ENCODE data around the gene PLEKHA7.
A peak's percentile ranks its signal among the peaks of the same experiment; 100 is the strongest.

The PLEKHA7 gene

DNA sequence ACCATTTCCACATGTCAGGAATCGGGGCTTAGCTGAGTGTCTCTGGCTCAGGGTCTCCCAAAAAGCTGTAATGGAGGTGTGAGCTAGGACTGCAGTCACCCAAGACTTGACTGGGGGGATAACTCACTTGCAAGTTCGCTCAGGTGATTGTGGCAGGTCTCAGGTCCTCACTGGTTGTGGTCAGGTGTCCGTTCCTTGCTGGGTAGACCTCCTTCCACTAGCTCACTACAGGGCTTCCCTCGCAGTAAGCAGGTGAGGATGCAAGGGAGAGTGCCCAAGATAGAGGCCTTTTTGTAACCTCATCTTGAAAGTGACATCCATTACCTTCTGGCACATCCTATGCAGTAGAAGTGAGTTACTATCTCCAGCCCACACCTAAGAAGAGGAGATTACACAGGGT lies 246.3 kb downstream of the PLEKHA7 start:
- no peak for DNase-seq

DNA sequence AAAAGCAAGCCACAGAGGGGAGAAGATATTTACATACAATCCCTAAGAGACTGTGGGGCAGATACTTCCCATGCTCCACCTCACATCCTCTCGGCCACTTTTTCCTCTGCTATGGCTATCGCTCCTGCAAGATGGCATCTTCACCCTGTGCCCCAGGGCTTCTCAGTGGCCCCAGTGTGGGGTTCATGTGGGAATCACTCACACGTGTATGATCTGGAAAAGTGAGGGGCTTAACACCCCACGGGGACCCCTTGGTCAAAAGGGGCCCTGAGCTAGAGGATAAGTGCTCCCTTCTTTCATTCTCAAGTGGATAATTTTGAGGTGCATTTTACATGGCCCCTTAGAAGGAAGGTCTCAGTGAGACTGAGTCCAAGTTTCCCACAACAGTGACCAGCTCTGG lies 247.1 kb downstream of the PLEKHA7 start:
- DNase-seq = no peak

DNA sequence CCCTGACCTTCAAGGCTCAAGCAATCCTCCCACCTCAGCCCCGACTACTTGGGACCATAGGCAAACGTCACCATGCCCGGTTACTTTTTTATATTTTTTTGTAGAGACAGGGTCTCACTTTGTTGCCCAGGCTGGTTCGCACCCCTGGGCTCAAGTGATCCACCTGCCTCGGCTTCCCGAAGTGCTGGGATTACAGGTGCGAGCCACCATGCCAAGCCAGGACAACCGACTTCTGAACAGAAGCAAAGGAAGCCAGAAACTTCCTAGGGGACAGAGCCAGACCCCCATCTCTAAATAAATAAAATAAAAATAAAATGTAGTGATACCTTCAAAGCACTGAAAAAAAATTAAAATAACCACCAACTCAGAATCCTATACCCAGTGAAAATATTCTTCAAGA lies 249.3 kb downstream of the PLEKHA7 start:
- DNase-seq = no peak

DNA sequence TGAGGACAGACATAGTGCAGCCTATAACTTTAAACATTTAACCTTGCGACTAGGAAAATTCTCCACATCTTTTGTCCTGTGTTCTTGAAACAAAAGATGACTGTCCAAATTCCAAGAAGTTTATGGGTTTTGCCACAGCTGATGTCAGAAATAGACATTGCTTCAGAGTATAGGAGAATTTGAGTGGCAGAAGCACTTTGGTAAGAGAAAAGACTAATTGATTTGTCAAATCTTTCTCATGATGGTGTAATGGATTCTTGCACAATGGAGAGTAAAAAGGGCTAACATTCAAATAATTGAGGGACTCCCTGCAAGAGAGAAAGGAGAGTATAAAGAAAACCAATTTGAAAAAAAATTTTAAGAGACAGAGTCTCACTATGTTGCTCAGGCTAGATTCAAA lies 250.5 kb downstream of the PLEKHA7 start:
- no peak for DNase-seq

DNA sequence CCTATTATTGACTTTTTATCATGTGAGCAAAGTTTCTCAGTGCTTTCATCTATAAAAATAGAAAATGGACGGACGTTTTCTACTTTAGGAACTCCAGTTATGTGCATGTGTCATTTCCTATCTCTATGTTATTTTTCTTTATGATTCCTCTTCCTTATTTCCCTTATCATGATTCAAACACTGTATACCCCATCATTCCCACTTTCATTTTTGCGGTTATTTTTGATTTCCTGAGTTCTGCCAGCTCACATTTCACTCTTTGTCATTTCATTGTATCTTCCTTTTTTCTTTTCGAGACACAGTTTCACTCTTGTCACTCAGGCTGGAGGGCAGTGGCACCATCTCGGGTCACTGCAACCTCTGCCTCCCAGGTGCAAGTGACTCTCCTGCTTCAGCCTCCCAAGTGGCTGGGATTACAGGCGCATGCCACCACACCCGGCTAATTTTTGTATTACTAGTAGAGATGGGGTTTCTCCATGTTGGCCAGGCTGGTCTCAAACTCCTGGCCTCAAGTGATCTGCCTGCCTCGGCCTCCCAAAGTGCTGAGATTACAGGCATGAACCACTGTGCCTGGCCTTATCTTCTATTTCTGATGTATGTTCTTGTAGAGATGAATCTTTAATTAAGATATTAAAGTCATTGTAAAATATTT lies 254.2 kb downstream of the PLEKHA7 start:
- DNase-seq = no peak

DNA sequence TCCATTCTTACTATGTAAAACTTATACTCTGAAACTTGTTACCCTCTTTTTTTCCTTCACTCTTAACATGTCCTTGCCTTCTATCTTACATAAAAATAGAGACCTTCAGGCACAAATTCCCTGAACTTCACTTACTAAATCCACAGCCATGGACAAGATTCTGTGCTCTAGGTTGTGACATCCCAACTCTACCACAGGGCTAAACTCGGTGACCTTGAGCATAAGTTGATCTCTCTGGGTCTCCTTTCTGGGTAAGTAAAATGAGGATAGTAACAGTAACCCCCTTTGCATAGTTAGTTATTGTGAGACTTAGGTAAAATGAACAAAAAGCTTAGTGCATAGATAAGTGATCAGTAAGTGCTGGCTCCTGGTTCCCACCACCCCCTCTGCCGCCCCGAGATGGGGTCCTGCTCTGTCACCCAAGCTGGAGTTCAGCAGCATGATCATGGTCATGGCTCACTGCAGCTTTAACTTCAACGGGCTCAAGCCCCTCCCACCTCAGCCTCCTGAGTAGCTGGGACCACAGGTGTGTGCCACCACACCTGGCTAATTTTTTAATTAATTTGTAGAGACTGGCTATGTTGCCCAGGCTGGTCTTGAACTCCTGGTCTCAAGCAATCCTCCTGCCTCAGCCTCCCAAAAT lies 255.7 kb downstream of the PLEKHA7 start:
- no peak for DNase-seq

DNA sequence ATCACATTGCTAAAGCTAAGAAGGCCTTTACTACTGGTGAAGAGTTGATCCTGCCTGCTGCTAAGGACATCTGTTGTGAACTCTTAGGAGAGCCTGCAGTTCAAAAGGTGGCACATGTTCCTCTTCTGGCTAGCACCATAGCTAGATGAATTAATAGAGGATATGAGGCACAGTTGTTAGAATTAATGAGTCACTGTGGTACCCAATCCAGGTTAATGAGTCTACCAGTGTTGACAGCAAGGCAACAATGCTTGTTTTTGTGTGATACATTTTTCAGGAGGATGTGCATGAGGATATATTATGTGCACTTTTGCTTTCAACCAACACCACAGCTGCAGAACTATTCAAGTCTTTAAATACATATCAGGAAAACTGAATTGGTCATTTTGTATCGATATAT lies 263.8 kb downstream of the PLEKHA7 start:
- DNase-seq = no peak

DNA sequence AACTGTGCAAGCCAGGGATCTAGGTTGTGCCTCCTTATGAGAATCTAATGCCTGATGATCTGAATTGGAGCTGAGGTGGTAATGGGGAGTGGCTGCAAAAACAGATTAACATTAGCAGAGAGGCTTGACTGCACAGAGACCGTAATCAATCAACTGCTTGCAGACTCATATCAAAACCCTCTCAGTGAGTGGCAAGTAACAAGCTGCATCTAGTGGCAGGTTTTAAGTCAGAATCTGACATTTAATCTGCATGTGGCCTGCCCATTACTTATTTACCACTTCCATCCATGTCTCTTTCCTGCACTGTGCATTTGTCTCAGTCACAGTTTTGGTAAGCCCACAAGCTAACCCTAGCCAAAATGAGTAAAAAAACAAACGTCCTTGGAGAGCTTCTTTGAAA lies 264.5 kb downstream of the PLEKHA7 start:
- no peak for DNase-seq

DNA sequence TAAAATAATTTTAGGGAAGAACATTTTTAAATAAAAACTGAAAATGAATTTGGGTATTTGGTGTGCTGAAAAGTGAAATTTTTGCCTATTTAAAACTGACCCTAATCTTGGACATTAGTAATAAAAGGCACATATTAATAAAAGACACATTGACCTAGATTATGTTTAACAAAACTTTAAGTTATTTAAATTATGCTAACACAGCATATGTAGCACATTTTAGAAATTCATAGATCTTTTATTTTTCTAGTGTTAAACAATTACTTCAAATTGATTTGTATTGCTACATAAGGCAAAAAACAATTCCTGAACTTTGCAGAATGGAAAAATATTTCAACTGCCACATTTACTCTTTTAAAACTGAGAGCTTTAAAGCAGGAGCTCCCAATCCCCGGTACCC lies 265.1 kb downstream of the PLEKHA7 start:
- DNase-seq = no peak

DNA sequence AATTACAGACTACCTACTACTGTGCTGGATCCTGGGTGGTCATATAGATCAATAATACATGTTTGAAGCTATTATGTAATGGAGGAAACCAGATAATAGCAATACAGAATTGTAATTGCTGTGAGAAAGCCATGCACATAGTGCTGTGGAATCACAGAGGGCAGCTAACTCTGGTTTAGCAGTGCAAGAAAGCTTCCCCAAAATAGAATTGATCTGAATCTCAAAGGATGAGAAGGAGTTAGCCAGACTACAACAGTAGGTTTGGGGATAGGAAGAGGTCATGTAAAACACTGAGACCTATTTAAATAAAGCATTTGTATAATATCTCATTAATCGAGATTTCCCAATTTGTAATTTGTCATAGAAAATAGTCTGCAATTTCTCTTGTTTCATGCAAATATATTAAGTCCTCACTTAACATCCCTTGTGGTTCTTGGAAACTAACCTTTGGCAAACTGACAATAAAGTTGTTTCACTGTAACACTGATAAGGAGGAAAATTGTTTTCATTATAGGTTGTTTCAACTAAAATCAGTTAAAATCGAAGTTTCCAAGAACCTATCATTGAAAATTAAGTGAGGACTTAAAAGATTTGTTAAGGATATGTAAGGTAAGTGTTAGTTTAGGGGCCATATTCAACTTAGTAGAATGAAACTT lies 268.1 kb downstream of the PLEKHA7 start:
- DNase-seq = no peak

DNA sequence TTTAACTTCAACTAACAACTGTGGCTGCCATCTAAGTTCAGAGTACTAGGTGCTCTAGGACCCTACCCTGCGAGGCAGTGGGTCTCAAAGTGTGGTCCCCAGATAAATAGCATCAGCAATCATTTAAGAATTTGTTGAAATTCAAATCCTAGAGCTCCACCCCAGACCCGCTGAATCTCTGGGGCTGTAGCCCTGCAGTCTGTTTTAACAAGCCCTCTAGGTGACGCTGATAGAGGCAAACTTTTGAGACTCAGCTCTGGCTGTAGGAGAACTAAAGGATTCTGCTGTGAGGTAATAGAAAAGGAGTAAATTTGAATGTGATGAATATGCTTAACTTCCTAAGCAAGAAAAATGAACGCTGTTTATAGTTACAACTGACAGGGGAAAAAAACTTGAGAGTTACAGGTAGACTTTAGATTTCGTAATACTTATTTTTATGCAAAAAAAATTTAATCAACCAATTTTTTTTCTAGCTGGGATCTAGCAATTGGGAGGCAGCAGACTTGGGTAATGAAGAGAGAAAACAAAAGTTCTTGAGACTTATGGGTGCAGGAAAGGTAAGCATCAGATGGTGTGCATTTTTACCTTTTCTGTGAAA lies 270.0 kb downstream of the PLEKHA7 start:
- DNase-seq = no peak

DNA sequence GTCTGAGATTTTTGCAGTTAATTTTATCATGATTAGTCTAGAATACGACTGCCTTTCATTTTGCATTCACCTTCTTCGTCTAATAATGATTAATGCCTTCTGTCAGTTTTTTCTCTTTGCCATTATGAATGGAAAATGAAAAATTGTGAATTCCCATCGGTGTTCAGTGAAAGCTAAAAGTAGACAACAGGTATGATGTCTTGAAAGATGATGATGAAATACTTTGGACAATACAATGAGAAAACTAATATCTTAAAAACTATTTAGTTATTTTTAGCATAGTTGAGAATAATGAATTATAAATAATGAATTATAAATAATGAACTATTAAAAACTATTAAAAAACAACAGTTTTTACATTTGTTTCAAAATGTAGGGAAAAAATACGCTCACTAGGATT lies 270.7 kb downstream of the PLEKHA7 start:
- no peak for DNase-seq

DNA sequence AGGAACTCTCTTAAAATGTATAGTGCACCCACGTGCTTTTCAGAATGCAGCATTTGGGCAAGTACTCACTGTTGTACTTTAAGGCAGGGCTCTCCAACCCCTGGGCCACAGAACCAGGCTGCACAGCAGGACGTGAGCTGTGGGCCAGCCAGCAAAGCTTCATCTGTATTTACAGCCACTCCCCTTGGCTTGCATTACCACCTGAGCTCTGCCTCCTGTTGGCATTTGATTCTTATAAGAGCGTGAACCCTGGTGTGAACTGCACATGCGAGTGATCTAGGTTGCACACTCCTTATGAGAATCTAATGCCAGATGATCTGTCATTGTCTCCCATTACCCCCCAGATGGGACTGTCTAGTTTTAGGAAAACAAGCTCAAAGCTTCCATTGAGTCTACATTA lies 272.7 kb downstream of the PLEKHA7 start:
- DNase-seq = no peak

DNA sequence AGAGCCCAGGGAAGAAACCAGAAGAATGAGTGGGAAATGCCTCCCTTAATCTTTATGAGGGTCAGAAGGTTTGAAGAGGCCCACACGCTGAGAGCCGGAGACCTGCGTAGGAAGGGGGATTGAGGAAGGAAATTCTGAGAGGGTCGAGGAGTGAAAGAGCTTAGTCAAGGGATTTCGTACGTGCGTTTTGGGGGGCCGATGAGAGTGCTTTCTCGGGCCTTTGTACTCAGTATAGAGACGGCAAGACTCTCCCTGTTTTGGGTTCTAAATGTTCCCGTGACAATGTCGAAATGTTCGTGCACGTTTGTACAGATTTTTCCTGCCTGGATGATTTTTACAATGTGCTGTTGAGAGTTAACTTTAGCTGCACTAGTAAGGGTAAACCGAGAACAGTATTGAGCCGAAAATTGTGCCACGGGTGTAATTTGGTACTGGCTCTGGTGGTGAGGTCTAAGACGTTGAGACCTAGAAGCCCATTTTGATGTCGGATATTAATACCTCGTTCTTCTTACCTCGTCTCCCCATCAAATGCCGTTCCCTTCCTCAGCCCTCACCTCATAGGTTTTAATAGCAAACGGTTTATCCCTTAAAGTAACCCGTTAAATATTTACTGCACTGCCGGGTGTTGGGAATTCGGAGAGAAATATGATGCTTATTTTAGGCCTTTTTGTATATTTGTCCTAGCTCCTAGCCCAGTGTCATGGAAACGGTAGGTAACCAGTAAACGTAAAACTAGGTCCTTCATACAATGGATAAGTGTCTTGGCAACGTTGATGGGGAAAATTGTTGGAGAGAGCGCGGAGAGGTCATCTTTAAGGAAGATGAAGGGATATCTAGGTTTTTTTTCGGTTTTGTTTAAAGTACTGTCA lies 275.0 kb downstream of the PLEKHA7 start:
- DNase-seq = no peak

DNA sequence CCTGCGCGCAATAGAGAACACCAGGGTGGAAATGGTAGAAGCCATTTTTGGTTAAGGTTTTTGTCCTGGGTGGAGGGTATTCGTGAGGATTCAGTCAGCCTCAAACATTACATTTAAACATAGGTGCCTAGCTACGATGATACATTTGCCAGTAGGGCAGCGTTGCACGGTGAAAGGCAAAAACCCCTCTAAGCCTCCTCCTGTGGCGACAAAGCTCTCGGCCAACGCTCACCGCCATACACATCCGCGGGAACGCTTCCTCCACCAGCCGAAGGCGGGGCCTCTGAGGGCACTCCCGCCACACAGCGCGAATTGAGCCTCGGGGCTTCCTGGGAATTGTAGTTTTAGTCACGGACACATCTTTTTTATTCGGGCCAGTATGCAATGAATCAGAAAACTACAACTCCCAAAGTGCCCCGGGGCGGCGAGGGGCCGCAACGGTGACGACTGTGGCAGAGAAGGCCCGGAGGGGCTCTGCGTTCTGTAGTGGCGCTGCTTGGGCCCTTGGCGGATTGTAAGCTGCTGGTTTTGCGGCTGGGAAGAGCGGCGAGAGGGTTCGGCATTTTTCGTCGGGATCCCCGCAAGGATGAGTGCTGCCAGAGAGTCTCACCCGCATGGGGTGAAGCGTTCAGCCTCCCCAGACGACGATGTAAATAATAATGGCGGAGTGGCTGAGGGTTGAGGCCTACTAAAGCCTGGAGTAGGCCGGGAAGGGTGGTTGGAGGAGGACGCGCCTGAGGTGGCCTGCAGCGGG lies 275.8 kb downstream of the PLEKHA7 start, which contains the start of gene C11orf58:
TSS of gene C11orf58 (plus strand) at position 455 of the 754 bp plus-strand sequence. CDS start at position 587, 132 bp downstream.
- peak; percentile 72 for DNase-seq

DNA sequence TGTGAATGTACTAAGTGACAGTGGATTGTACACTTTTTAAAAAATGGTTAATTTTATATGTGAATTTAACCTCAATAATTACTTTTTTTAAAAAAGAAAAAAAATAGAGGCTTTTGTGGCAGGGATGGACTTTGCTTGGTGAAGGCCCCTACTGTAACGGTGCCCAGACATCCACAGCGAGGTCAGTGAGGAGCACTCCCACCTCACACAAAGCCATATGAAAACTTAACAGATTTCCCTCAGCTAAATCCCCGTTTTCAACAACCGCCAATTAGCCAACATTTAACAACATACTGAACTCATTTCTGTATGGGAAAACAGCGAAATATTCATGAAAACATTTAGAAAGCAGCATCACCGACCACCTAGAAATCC lies 276.4 kb downstream of the PLEKHA7 start:
- DNase-seq = no peak

Measured in NCI-H510A treated with DMSO at 0.1 percent for 48 hours (cell line).